ENCODE data around the gene NADK.

GRCh38 chr1:1779691-1780597 is 1.7 kb upstream of the NADK start:
- TF ChIP-seq CTCF (IDR thresholded peaks at IDR 0.05) = peak in 1 of 4 experiments; percentile 4
- peak; percentile 9 for TF ChIP-seq POLR2AphosphoS5 (IDR thresholded peaks at IDR 0.05)

Data from prostate gland (tissue), 2 donors.